SH-SY5Y (cell line): ENCODE results near the gene KCNJ6.

ENCODE experiments used
- GATA2 ChIP-seq: IDR thresholded peaks from 2 replicates; pipeline ENCODE4 v1.6.1; 2011; ENCODE audit warnings: mild to moderate bottlenecking, low read depth, low read length
- GATA3 ChIP-seq: IDR thresholded peaks from 2 replicates; pipeline ENCODE4 v1.6.1; 2011; ENCODE audit warnings: low read depth, mild to moderate bottlenecking, low read length, moderate library complexity

DNA sequence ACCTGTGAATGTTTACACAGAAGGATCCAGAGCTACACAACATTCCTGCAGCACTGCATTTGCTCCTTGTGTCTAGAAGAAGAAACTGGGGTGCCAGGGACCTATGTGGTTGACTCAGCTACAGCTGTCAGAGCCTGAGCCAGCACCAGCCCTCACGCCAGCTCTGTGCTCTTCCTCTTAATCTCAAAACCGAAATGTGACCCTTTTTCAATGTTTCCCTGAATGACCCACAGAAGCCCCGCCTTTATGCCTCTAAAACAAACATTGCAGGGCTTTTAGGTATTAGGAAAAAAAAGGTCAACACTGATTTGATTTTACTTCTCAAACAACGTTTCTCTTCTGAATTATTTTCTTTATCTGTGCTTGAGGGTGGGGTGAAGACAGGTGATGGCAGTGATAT is 289.2 kb downstream of the KCNJ6 start:
- TF ChIP-seq GATA2 = no peak
- TF ChIP-seq GATA3 = no peak
